Smooth muscle cell of the coronary artery (primary cell): Measurements from ENCODE around the gene ASB16. TPM values are rescaled to one million over a fixed set of nuclear protein-coding genes. Genes with fewer than 3 reads are reported as not detected.

Experiments used
- total RNA-seq: library from RNA; depleted of rRNA; stranded (reverse); fragments of >200 nt; gene quantifications from 2 replicates; pipeline ENCODE4 v1.2.3, GENCODE V29; 2014; ENCODE audit warnings: low replicate concordance

The ASB16 gene
- not detected in 2 replicates for total RNA-seq

GRCh38 chr17:44170499-44171201, at the start of gene ASB16:
TSS of gene ASB16 (plus strand) at chr17:44170704. CDS start at chr17:44170790, 86 bp downstream.

GRCh38 chr17:44123356-44124117, 47.0 kb upstream of the ASB16 start, which contains the start of gene HDAC5:
TSS of gene HDAC5 (minus strand) at chr17:44123641. CDS start at chr17:44117515, 6,126 bp downstream.

GRCh38 chr17:44186307-44187130, 16.0 kb downstream of the ASB16 start, which contains the start of gene TMUB2:
TSS of gene TMUB2 (plus strand) at chr17:44186972. CDS start at chr17:44187709, 737 bp downstream.

GRCh38 chr17:44199553-44200477, 29.3 kb downstream of the ASB16 start, which contains the start of gene ATXN7L3:
TSS of gene ATXN7L3 (minus strand) at chr17:44199884. CDS start at chr17:44198070, 1,814 bp downstream.

GRCh38 chr17:44219616-44220212, 49.2 kb downstream of the ASB16 start, which contains the start of gene UBTF:
TSS of gene UBTF (minus strand) at chr17:44219675. CDS start at chr17:44218229, 1,446 bp downstream.

Other genes with a start within 250 kb of the ASB16 start
- gene PPY, start 228.2 kb upstream of the ASB16 start, total RNA-seq = not detected in 2 replicates
- not detected in 2 replicates for gene PYY, start 216.8 kb upstream of the ASB16 start, total RNA-seq
- gene NAGS, start 166.1 kb upstream of the ASB16 start, total RNA-seq = 0.59 and 0.98 TPM in 2 replicates
- gene TMEM101, start 155.7 kb upstream of the ASB16 start, total RNA-seq = 68.7 and 110 TPM in 2 replicates
- 13.7 and 21.1 TPM in 2 replicates for gene LSM12, start 104.0 kb upstream of the ASB16 start, total RNA-seq
- 16.3 and 24.9 TPM in 2 replicates for gene G6PC3, start 100.0 kb upstream of the ASB16 start, total RNA-seq
- gene HDAC5, start 47.1 kb upstream of the ASB16 start, total RNA-seq = 40.1 and 63.5 TPM in 2 replicates
- gene HROB, start 28.8 kb upstream of the ASB16 start, total RNA-seq = 0.68 and 1.5 TPM in 2 replicates
- gene TMUB2, start 16.3 kb downstream of the ASB16 start, total RNA-seq = 22.4 and 30.9 TPM in 2 replicates
- 20.9 and 28.5 TPM in 2 replicates for gene ATXN7L3, start 29.2 kb downstream of the ASB16 start, total RNA-seq
- 39.5 and 45.2 TPM in 2 replicates for gene UBTF, start 49.0 kb downstream of the ASB16 start, total RNA-seq
- gene SLC4A1, start 97.4 kb downstream of the ASB16 start, total RNA-seq = not detected in 2 replicates
- 0.08 and 1.1 TPM in 2 replicates for gene RUNDC3A, start 137.9 kb downstream of the ASB16 start, total RNA-seq
- gene SLC25A39, start 154.1 kb downstream of the ASB16 start, total RNA-seq = 51.5 and 67.5 TPM in 2 replicates
- 202 and 430 TPM in 2 replicates for gene GRN, start 174.6 kb downstream of the ASB16 start, total RNA-seq
- gene FAM171A2, start 193.1 kb downstream of the ASB16 start, total RNA-seq = 2.5 and 4.0 TPM in 2 replicates
- gene ITGA2B, start 218.9 kb downstream of the ASB16 start, total RNA-seq = 0.23 and 0.82 TPM in 2 replicates